Tibial nerve (tissue), 4 donors: ENCODE measurements around the gene HAVCR1. TPM values are rescaled to one million over a fixed set of nuclear protein-coding genes. Genes with fewer than 3 reads are reported as not detected.
"Not testable (repeated sequence)": the region's sequence is repeated elsewhere in the genome, so short reads cannot be mapped to it uniquely, and the experiment has no call there.

Experiments used
- DNase-seq, 2 donors: peaks; one replicate each; pipeline ENCODE4 v3.0.0-alpha.2; 2019; ENCODE audit warnings: low spot score in 2 of 2
- H3K27ac ChIP-seq, 4 donors: fragments of 200-600 bp; sonication (generic) in 3 of 4; one replicate each; pipeline ENCODE4 v1.5.1; 2017 to 2019; ENCODE audit warnings: mild to moderate bottlenecking in 1 of 4
- H3K27me3 ChIP-seq, 2 donors: fragments of 200-600 bp; sonication (generic) in 1 of 2; one replicate each; pipeline versions ENCODE4 v1.5.1 to v1.6.0; 2017 to 2019
- H3K36me3 ChIP-seq, 3 donors: fragments of 200-600 bp; sonication (generic); one replicate each; pipeline ENCODE4 v1.5.1; 2018 to 2019
- H3K4me1 ChIP-seq, 4 donors: fragments of 200-600 bp; sonication (generic) in 3 of 4; one replicate each; pipeline ENCODE4 v1.5.1; 2017 to 2019
- H3K4me3 ChIP-seq, 4 donors: fragments of 200-600 bp; sonication (generic) in 3 of 4; one replicate each; pipeline ENCODE4 v1.5.1; 2017 to 2019; ENCODE audit warnings: mild to moderate bottlenecking in 1 of 4, moderate library complexity in 1 of 4
- H3K9me3 ChIP-seq, 4 donors: fragments of 200-600 bp; sonication (generic) in 3 of 4; one replicate each; pipeline ENCODE4 v1.5.1; 2017 to 2019
- CTCF ChIP-seq, 5 experiments: fragments of 200-600 bp in 3 of 5; fragments of 450-650 bp in 2 of 5; sonication (generic) in 3 of 5; IDR thresholded peaks; one replicate each; pipeline ENCODE4 v1.5.1; 2016 to 2019; ENCODE audit warnings: antibody characterized with exemption in 5 of 5, mild to moderate bottlenecking in 3 of 5, moderate library complexity in 2 of 5
- EP300 ChIP-seq, 2 donors: sonication (generic); formaldehyde crosslinking; IDR thresholded peaks; one replicate each; pipeline ENCODE4 v1.6.1; 2017; ENCODE audit warnings: antibody characterized with exemption in 2 of 2, mild to moderate bottlenecking in 1 of 2
- POLR2A ChIP-seq, 2 donors: fragments of 450-650 bp; IDR thresholded peaks; one replicate each; pipeline ENCODE4 v1.6.1; 2017; ENCODE audit warnings: antibody characterized with exemption in 2 of 2, mild to moderate bottlenecking in 2 of 2, moderate library complexity in 2 of 2
- WGBS, 2 donors: methylation state at CpG; one replicate each; pipeline ENCODE4 v1.1.5; 2018; 5-methylcytosine and 5-hydroxymethylcytosine counted together
- total RNA-seq, 4 donors: library from RNA; depleted of rRNA; stranded (reverse); fragments of >200 nt; gene quantifications; one replicate each; pipeline ENCODE4 v1.1.0, GENCODE V29; 2016

Gene HAVCR1
- total RNA-seq, 4 donors from 2014 or later = 0.42 TPM; not detected in 3

- no peak overlapping the region for H3K27ac ChIP-seq
- no peaks in the 10 kb centered on the region for H3K36me3 ChIP-seq
- H3K4me1 ChIP-seq = no peaks in the 10 kb centered on the region
- no peak for TF ChIP-seq POLR2A (IDR thresholded peaks at IDR 0.05)
- no peak for TF ChIP-seq EP300 (IDR thresholded peaks at IDR 0.05)
- TF ChIP-seq CTCF (IDR thresholded peaks at IDR 0.05) = no peak
- no peak for DNase-seq
- no peaks in the 10 kb centered on the region for H3K27me3 ChIP-seq
- no peak overlapping the region for H3K4me3 ChIP-seq
- 67 to 83% methylated on average over 4 of the region's 4 CpGs for WGBS, 2 donors
- H3K9me3 ChIP-seq = peaks cover 0 to 16% (median 0%) of the 10 kb centered on the region in 4 donors
Measured at GRCh38 chr5:157020511-157021222, 38.2 kb downstream of the HAVCR1 start.

GRCh38 chr5:157020002-157020401, 38.9 kb downstream of the HAVCR1 start:
- no peak overlapping the region for H3K27ac ChIP-seq
- no peak overlapping the region for H3K4me3 ChIP-seq
- TF ChIP-seq CTCF (IDR thresholded peaks at IDR 0.05) (no peak), EP300 (IDR thresholded peaks at IDR 0.05) (no peak), POLR2A (IDR thresholded peaks at IDR 0.05) (no peak)
- DNase-seq = no peak
- no peaks in the 10 kb centered on the region for H3K4me1 ChIP-seq
- no peaks in the 10 kb centered on the region for H3K36me3 ChIP-seq
- H3K27me3 ChIP-seq = no peaks in the 10 kb centered on the region
- peaks cover 0 to 16% (median 0%) of the 10 kb centered on the region in 4 donors for H3K9me3 ChIP-seq

- H3K27me3 ChIP-seq, DNase-seq, H3K36me3 ChIP-seq, H3K4me3 ChIP-seq, H3K27ac ChIP-seq, H3K4me1 ChIP-seq: not testable (repeated sequence)
- peaks cover 0 to 25% (median 0%) of the 10 kb centered on the region in 4 donors for H3K9me3 ChIP-seq
- WGBS, 2 donors = 89 to 90% methylated on average over 2 to 11 of the region's 28 CpGs
Measured at GRCh38 chr5:157014143-157014542, 44.8 kb downstream of the HAVCR1 start.

- H3K4me3 ChIP-seq = no peak overlapping the region
- no peak for DNase-seq
- H3K27ac ChIP-seq = no peak overlapping the region
- no peaks in the 10 kb centered on the region for H3K27me3 ChIP-seq
- H3K4me1 ChIP-seq = no peaks in the 10 kb centered on the region
- WGBS, 2 donors = 52 to 59% methylated on average over 2 of the region's 2 CpGs
- no peaks in the 10 kb centered on the region for H3K36me3 ChIP-seq
- peaks cover 0 to 13% (median 0%) of the 10 kb centered on the region in 4 donors for H3K9me3 ChIP-seq
- TF ChIP-seq EP300 (IDR thresholded peaks at IDR 0.05) = no peak
- TF ChIP-seq CTCF (IDR thresholded peaks at IDR 0.05) = no peak
- TF ChIP-seq POLR2A (IDR thresholded peaks at IDR 0.05) = no peak
Measured at GRCh38 chr5:157006262-157006661, 52.7 kb downstream of the HAVCR1 start.

GRCh38 chr5:157004893-157005551, 53.9 kb downstream of the HAVCR1 start:
- Histone ChIP-seq H3K36me3 (no peaks in the 10 kb centered on the region), H3K27ac (no peak overlapping the region), H3K9me3 (peaks cover 0 to 25% (median 0%) of the 10 kb centered on the region in 4 donors), H3K4me3 (no peak overlapping the region), H3K27me3 (no peaks in the 10 kb centered on the region), H3K4me1 (no peaks in the 10 kb centered on the region)
- DNase-seq = no peak
- TF ChIP-seq EP300 (IDR thresholded peaks at IDR 0.05) (no peak), CTCF (IDR thresholded peaks at IDR 0.05) (no peak), POLR2A (IDR thresholded peaks at IDR 0.05) (no peak)
